GM23338 (cell line): Measurements from ENCODE around the gene WNT9A.

Experiments
- CREB1 ChIP-seq: fragments of 250-450 bp; sonication (Bioruptor Pico); IDR thresholded peaks from 2 replicates; pipeline ENCODE4 v1.5.0; 2020; ENCODE audit warnings: low read depth, mild to moderate bottlenecking, moderate library complexity
- CTCF ChIP-seq, 2 experiments: fragments of 200-600 bp in 1 of 2; sonication (generic) in 1 of 2; conservative IDR thresholded peaks; 2 replicates each; pipeline versions ENCODE4 v1.5.1 to v1.6.1; 2016 to 2017; ENCODE audit warnings: antibody characterized with exemption in 2 of 2, low read depth in 2 of 2, mild to moderate bottlenecking in 2 of 2, moderate library complexity in 1 of 2
- EZH2 ChIP-seq: fragments of 200-600 bp; sonication (generic); IDR thresholded peaks from one replicate; pipeline ENCODE4 v1.8.0; 2017; ENCODE audit warnings: antibody characterized with exemption, mild to moderate bottlenecking, low read depth; ENCODE audit not compliant: unreplicated experiment
- EZH2phosphoT487 ChIP-seq: fragments of 200-600 bp; sonication (generic); IDR thresholded peaks from one replicate; pipeline ENCODE4 v1.8.1; 2018; ENCODE audit warnings: antibody characterized with exemption; ENCODE audit not compliant: unreplicated experiment
- JUNB ChIP-seq: IDR thresholded peaks from one replicate; pipeline ENCODE4 v1.6.1; 2016; ENCODE audit warnings: antibody characterized with exemption; ENCODE audit not compliant: unreplicated experiment
- POLR2AphosphoS5 ChIP-seq: IDR thresholded peaks from 2 replicates; pipeline ENCODE4 v1.6.1; 2016; ENCODE audit warnings: antibody characterized with exemption, low read depth
- TF ChIP-seq, protein P1 (sequence below): IDR thresholded peaks from one replicate; pipeline ENCODE4 v1.6.1; 2018; ENCODE audit warnings: antibody characterized with exemption; ENCODE audit not compliant: unreplicated experiment

DNA sequence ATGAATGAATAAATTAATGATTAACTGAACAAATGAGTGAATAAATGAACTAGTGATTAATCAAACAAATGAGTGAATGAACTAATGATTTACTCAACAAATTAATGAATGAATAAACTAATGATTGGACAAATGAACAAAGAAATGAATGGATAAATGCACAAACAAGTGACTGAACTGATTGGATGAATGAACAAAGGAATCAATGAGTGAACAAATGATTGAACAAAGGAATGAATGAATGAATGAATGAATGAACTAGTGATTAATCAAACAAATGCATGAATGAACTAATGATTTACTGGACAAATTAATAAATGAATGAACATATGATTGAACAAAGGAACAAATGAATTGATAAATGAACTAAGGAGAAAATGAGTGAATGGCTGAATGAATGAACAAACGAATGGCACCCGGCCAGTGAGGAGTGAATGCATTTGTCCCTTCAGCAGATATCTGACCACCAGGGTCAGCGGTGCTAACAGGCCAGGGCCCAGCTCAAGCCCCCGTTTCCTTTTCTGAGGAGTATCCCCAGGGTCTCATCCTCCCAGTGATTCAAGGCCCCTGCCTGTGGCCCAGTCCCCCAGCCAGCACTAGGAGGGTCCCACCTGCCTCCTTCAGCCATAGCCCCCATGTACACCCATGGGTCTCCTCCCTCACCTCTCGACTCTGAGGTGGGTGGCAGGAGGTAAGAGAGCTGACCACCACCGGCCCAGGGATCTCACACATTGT is 49.9 kb downstream of the WNT9A start:
- TF ChIP-seq CTCF (conservative IDR thresholded peaks at IDR 0.05; ENCODE audit: low read depth in 2 of 2): no peak
- TF ChIP-seq JUNB: no peak
- no peak for TF ChIP-seq EZH2phosphoT487
- TF ChIP-seq CREB1 (CRISPR knock-in tag): no peak
- TF ChIP-seq, protein P1, sequence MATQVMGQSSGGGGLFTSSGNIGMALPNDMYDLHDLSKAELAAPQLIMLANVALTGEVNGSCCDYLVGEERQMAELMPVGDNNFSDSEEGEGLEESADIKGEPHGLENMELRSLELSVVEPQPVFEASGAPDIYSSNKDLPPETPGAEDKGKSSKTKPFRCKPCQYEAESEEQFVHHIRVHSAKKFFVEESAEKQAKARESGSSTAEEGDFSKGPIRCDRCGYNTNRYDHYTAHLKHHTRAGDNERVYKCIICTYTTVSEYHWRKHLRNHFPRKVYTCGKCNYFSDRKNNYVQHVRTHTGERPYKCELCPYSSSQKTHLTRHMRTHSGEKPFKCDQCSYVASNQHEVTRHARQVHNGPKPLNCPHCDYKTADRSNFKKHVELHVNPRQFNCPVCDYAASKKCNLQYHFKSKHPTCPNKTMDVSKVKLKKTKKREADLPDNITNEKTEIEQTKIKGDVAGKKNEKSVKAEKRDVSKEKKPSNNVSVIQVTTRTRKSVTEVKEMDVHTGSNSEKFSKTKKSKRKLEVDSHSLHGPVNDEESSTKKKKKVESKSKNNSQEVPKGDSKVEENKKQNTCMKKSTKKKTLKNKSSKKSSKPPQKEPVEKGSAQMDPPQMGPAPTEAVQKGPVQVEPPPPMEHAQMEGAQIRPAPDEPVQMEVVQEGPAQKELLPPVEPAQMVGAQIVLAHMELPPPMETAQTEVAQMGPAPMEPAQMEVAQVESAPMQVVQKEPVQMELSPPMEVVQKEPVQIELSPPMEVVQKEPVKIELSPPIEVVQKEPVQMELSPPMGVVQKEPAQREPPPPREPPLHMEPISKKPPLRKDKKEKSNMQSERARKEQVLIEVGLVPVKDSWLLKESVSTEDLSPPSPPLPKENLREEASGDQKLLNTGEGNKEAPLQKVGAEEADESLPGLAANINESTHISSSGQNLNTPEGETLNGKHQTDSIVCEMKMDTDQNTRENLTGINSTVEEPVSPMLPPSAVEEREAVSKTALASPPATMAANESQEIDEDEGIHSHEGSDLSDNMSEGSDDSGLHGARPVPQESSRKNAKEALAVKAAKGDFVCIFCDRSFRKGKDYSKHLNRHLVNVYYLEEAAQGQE: no peak
- TF ChIP-seq POLR2AphosphoS5: no peak
- TF ChIP-seq EZH2: no peak
